GM21423 (cell line): Measurements from ENCODE around the gene MCL1.
"Not testable (repeated sequence)": the region's sequence is repeated elsewhere in the genome, so short reads cannot be mapped to it uniquely, and the experiment has no call there.

Source experiments
- ATAC-seq: cut with Tn5 transposase; IDR thresholded peaks from one replicate; pipeline ENCODE4 v1.9.1; 2021; ENCODE audit warnings: mild to moderate bottlenecking, moderate library complexity; ENCODE audit not compliant: unreplicated experiment

Gene MCL1

DNA sequence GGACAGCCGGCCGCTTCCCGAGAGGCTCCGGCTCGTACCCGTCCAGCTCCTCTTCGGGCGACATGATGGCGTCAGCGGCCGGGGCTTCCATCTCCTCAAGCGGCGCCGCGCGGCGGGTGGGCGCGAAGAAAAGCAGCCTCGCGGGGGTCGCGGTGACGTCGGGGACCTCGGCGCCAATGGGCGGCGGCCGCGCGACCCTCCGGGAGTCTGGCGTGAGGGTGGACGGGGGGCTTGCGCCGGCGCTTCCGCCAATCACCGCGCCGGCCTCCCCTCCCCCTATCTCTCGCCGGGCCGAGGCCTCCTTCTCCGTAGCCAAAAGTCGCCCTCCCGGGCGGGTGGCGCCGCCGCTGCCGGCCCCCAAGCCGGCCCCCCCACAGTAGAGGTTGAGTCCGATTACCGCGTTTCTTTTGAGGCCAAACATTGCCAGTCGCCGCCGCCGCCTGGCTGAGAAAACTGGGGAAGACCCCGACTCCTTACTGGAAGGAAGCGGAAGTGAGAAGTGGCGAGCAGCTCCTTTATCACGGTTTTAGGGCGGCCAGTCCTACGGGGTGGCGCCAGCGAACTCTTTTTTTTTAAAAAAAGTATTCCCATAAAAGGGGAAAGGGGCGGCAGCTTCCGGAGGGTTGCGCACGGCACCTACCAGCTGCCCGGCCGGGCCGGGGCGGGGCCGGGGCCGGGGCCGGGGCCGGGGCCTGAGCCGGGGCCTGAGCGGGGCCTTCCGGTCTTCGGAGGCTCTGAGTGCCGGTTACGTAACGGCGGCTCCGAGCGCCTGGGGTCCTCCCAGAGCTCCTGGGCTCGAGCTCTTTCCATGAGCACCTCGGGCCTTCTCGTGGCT, at the start of gene MCL1:
TSS of gene MCL1 (minus strand) at position 501 of the 835 bp plus-strand sequence. CDS start at position 421, 80 bp downstream.
- ATAC-seq, result peak; percentile 87

GRCh38 chr1:150628766-150629114, 49.3 kb upstream of the MCL1 start:
- ATAC-seq, result no peak

DNA sequence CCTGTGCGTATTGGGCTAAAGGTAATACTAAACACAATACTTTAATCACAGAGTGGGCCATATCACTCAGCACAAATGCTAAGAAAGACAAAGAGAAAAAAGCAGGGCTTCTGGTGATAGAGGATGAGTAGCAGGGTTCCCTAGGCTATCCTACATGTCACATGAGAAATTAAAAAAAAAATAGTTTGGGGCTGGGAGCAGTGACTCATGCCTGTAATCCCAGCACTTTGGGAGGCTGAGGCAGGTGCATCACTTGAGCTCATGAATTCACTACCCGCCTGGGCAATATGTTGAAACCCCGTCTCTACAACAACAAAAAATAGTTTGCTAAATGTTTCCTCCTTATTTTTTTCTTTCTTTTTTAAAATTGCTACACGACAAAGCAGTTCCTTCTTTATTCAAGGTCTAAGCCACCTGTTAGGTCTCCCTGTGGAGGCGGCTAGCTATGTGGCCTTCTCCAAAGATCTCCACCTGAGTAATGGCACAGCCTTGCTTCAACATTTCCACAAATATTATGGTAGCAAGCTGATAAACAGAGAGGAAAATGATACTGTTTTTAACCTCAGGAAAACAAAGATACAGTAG, 48.5 kb upstream of the MCL1 start:
- no peak for ATAC-seq

- no peak for ATAC-seq
Observed at GRCh38 chr1:150626150-150626549, 46.7 kb upstream of the MCL1 start.

GRCh38 chr1:150624546-150624945, 45.1 kb upstream of the MCL1 start:
- ATAC-seq, result not testable (repeated sequence)

DNA sequence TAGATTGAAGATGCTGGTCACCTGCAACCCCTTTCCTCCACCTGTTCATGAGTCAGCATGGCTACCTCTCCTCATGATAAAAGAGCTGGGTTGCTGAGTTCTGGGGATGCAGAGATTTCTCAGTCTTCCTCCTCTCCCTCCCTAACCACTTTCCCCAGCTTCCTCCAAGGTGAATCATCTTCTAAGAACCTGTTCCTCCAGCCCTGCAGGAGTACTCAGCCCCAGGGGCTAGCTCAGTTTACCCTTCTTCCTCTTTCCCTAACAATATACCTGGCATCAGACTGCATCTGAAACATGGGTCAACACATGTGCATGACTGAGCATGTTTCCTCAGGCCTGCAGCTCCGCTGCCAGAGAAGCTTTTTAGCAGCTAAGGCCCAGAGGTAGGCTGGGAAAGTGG, 44.7 kb upstream of the MCL1 start:
- not testable (repeated sequence) for ATAC-seq

GRCh38 chr1:150622303-150622975, 43.0 kb upstream of the MCL1 start:
- no peak for ATAC-seq

DNA sequence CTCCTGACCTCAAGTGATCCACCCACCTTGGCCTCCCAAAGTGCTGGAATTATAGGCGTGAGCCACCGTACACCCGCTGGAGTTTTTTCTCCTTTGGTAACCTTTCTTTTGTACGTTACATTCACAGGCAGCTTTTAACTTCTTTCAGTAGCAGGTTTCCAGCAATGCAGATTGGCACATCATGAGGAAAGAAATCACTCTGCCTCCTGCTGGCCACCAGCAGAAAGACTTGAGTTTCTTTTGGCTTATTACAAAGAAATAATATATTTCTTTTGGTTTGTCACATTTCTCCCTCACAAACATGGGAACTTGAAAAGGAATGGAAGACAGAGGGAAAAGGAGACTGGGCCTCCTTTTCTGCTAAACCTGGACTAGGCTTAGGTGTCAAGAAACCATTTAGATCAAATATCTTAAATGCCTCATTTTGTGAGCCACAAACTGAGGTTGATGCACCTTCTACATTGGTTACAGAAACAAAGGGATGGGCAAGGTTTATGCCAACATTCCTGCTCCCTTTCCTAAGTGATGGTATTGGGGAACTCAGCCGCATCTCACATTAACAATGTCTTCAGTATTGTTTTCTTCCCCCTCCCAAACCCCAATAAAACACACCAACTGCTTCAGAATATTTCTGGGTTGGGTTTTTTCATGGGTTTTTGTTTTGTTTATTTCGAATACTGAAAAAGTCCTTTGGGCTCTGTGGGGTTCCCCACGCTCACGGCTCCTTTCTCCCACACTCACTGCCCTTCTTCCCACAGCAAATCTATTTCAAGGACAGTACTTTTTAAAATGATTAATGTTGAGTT, 42.3 kb upstream of the MCL1 start:
- ATAC-seq, result no peak

DNA sequence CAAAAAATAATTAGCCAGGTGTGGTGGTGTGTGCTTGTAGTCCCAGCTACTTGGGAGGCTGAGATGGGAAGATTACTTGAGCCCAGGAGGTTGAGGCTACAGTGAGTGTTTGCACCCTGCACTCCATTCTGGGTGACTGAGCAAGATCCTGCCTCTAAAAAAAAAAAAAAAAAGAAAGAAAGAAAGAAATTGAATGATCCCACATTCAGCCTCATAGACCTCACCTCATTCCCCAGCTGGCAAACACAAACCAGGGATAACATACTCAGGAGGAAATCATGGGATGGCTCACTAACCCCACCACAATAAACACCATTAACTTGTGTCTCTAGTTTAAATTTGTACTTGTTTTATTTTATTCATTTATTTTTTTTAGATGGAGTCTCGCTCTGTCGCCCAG, 41.5 kb upstream of the MCL1 start:
- ATAC-seq, result no peak

GRCh38 chr1:150619576-150620509, 40.4 kb upstream of the MCL1 start:
- ATAC-seq, result no peak

GRCh38 chr1:150615346-150616201, 36.2 kb upstream of the MCL1 start:
- ATAC-seq, result no peak

DNA sequence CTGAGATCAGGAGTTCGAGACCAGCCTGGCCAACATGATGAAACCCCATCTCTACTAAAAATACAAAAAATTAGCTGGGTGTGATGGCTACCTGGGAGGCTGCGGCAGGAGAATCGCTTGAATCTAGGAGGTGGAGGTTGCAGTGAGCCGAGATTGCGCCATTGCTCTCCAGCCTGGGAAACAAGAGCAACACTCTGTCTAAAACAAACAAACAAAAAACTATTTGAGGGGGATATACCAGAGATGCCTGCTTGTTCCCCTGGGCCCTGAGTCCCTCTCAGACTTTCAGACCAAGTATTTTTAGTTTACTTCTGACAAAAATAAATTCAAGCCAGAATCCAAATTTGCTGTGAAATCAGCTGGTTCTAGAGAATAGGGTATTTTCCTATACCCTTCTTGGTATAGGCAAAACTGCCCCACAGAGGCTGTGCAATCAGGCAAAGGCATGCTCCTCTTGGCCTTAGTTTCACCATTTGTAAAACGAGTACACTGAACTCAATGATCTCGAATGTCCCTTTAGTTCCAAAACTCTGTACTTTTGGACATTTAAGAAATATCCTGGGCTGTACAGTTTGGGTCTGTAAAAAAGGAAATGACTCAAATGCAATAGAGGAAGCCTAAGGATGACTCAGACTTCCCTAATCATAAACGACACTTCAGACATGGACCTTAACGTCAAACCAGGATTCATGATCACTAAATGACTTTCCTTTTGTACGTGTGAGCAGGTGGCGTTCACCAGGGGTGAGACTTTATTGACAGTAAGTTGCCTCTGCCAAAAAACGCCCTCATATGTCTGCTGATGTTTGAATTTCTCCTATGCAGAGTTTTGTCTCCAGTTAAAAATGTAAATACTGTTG, 33.9 kb upstream of the MCL1 start:
- peak; percentile 41 for ATAC-seq

GRCh38 chr1:150612014-150612345, 32.6 kb upstream of the MCL1 start:
- no peak for ATAC-seq

GRCh38 chr1:150610576-150610975, 31.2 kb upstream of the MCL1 start:
- no peak for ATAC-seq

- ATAC-seq, result no peak
Observed at GRCh38 chr1:150609732-150610131, 30.3 kb upstream of the MCL1 start.

GRCh38 chr1:150606463-150607142, 27.2 kb upstream of the MCL1 start:
- no peak for ATAC-seq

DNA sequence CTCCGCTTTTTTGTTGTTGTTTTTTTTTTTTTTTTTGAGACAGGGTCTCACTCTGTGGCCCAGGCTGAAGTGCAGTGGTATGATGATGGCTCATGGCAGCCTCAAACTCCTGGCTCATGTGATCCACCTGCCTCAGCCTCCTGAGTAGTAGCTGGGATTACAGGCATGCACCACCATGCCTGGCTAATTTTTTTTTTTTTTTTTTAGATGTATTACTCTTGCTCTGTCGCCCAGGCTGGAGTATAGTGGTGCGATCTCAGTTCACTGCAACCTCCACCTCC, 26.0 kb upstream of the MCL1 start:
- ATAC-seq, result not testable (repeated sequence)

GRCh38 chr1:150604226-150604588, 24.8 kb upstream of the MCL1 start:
- no peak for ATAC-seq
